ENCODE measurements around the gene CERS6. TPM values are rescaled to one million over a fixed set of nuclear protein-coding genes. Genes with fewer than 3 reads are reported as not detected.

CERS6 gene
- total RNA-seq, 1 donor from 2014 or later: 30.8 TPM

- H3K27me3 ChIP-seq (ENCODE audit: control insufficient read depth in 3 of 3, insufficient read depth in 3 of 3, low read length in 3 of 3): no peaks in the 10 kb centered on the region
- H3K36me3 ChIP-seq (ENCODE audit: control insufficient read depth in 3 of 3, insufficient read depth in 3 of 3, low read length in 3 of 3): no peaks in the 10 kb centered on the region
- peaks cover 29 to 43% (median 29%) of the 10 kb centered on the region in 3 donors for H3K4me1 ChIP-seq (ENCODE audit: control insufficient read depth in 3 of 3, insufficient read depth in 3 of 3, low read length in 3 of 3)
- H3K27ac ChIP-seq (ENCODE audit: low read depth, low read length): peak overlapping the region; percentile 21
- no peaks in the 10 kb centered on the region for H3K9me3 ChIP-seq (ENCODE audit: control insufficient read depth in 3 of 3, low read length in 3 of 3)
- no peak overlapping the region for H3K4me3 ChIP-seq (ENCODE audit: low read length in 3 of 3)
- peak overlapping the region in 2 of 3 donors; percentile 4 to 45 for H3K9ac ChIP-seq (ENCODE audit: low read depth in 1 of 3, low read length in 3 of 3)
These were observed 69.8 kb downstream of the CERS6 start for GRCh38 chr2:168525716-168526446.

GRCh38 chr2:168526641-168527040, 70.6 kb downstream of the CERS6 start:
- no peaks in the 10 kb centered on the region for H3K36me3 ChIP-seq (ENCODE audit: control insufficient read depth in 3 of 3, insufficient read depth in 3 of 3, low read length in 3 of 3)
- no peaks in the 10 kb centered on the region for H3K9me3 ChIP-seq (ENCODE audit: control insufficient read depth in 3 of 3, low read length in 3 of 3)
- H3K27me3 ChIP-seq (ENCODE audit: control insufficient read depth in 3 of 3, insufficient read depth in 3 of 3, low read length in 3 of 3): no peaks in the 10 kb centered on the region
- H3K9ac ChIP-seq (ENCODE audit: low read depth in 1 of 3, low read length in 3 of 3): peak overlapping the region in 2 of 3 donors; percentile 4 to 45
- peaks cover 24 to 37% (median 26%) of the 10 kb centered on the region in 3 donors for H3K4me1 ChIP-seq (ENCODE audit: control insufficient read depth in 3 of 3, insufficient read depth in 3 of 3, low read length in 3 of 3)
- H3K4me3 ChIP-seq (ENCODE audit: low read length in 3 of 3): no peak overlapping the region
- H3K27ac ChIP-seq (ENCODE audit: low read depth, low read length): peak overlapping the region; percentile 21

GRCh38 chr2:168528016-168528415, 71.9 kb downstream of the CERS6 start:
- Histone ChIP-seq H3K27ac (ENCODE audit: low read depth, low read length) (no peak overlapping the region), H3K4me1 (ENCODE audit: control insufficient read depth in 3 of 3, insufficient read depth in 3 of 3, low read length in 3 of 3) (peaks cover 24 to 35% (median 26%) of the 10 kb centered on the region in 3 donors), H3K27me3 (ENCODE audit: control insufficient read depth in 3 of 3, insufficient read depth in 3 of 3, low read length in 3 of 3) (no peaks in the 10 kb centered on the region), H3K9me3 (ENCODE audit: control insufficient read depth in 3 of 3, low read length in 3 of 3) (no peaks in the 10 kb centered on the region), H3K9ac (ENCODE audit: low read depth in 1 of 3, low read length in 3 of 3) (no peak overlapping the region), H3K4me3 (ENCODE audit: low read length in 3 of 3) (no peak overlapping the region), H3K36me3 (ENCODE audit: control insufficient read depth in 3 of 3, insufficient read depth in 3 of 3, low read length in 3 of 3) (no peaks in the 10 kb centered on the region)

- Histone ChIP-seq H3K9me3 (ENCODE audit: control insufficient read depth in 3 of 3, low read length in 3 of 3) (no peaks in the 10 kb centered on the region), H3K27ac (ENCODE audit: low read depth, low read length) (no peak overlapping the region), H3K27me3 (ENCODE audit: control insufficient read depth in 3 of 3, insufficient read depth in 3 of 3, low read length in 3 of 3) (no peaks in the 10 kb centered on the region), H3K4me1 (ENCODE audit: control insufficient read depth in 3 of 3, insufficient read depth in 3 of 3, low read length in 3 of 3) (peaks cover 24 to 31% (median 26%) of the 10 kb centered on the region in 3 donors), H3K4me3 (ENCODE audit: low read length in 3 of 3) (no peak overlapping the region), H3K36me3 (ENCODE audit: control insufficient read depth in 3 of 3, insufficient read depth in 3 of 3, low read length in 3 of 3) (no peaks in the 10 kb centered on the region), H3K9ac (ENCODE audit: low read depth in 1 of 3, low read length in 3 of 3) (no peak overlapping the region)
These were observed 72.4 kb downstream of the CERS6 start for GRCh38 chr2:168528469-168528868.

- H3K9ac ChIP-seq (ENCODE audit: low read depth in 1 of 3, low read length in 3 of 3): no peak overlapping the region
- peak overlapping the region; percentile 8 for H3K27ac ChIP-seq (ENCODE audit: low read depth, low read length)
- no peaks in the 10 kb centered on the region for H3K9me3 ChIP-seq (ENCODE audit: control insufficient read depth in 3 of 3, low read length in 3 of 3)
- no peaks in the 10 kb centered on the region for H3K27me3 ChIP-seq (ENCODE audit: control insufficient read depth in 3 of 3, insufficient read depth in 3 of 3, low read length in 3 of 3)
- H3K4me3 ChIP-seq (ENCODE audit: low read length in 3 of 3): no peak overlapping the region
- H3K36me3 ChIP-seq (ENCODE audit: control insufficient read depth in 3 of 3, insufficient read depth in 3 of 3, low read length in 3 of 3): no peaks in the 10 kb centered on the region
- H3K4me1 ChIP-seq (ENCODE audit: control insufficient read depth in 3 of 3, insufficient read depth in 3 of 3, low read length in 3 of 3): peaks cover 22 to 26% (median 23%) of the 10 kb centered on the region in 3 donors
These were observed 73.2 kb downstream of the CERS6 start for GRCh38 chr2:168529054-168529833.

- H3K36me3 ChIP-seq (ENCODE audit: control insufficient read depth in 3 of 3, insufficient read depth in 3 of 3, low read length in 3 of 3): no peaks in the 10 kb centered on the region
- peak overlapping the region; percentile 8 for H3K27ac ChIP-seq (ENCODE audit: low read depth, low read length)
- no peaks in the 10 kb centered on the region for H3K27me3 ChIP-seq (ENCODE audit: control insufficient read depth in 3 of 3, insufficient read depth in 3 of 3, low read length in 3 of 3)
- no peaks in the 10 kb centered on the region for H3K9me3 ChIP-seq (ENCODE audit: control insufficient read depth in 3 of 3, low read length in 3 of 3)
- no peak overlapping the region for H3K4me3 ChIP-seq (ENCODE audit: low read length in 3 of 3)
- H3K4me1 ChIP-seq (ENCODE audit: control insufficient read depth in 3 of 3, insufficient read depth in 3 of 3, low read length in 3 of 3): peaks cover 19 to 23% (median 20%) of the 10 kb centered on the region in 3 donors
- no peak overlapping the region for H3K9ac ChIP-seq (ENCODE audit: low read depth in 1 of 3, low read length in 3 of 3)
These were observed 74.0 kb downstream of the CERS6 start for GRCh38 chr2:168529900-168530561.

- no peak overlapping the region for H3K9ac ChIP-seq (ENCODE audit: low read depth in 1 of 3, low read length in 3 of 3)
- no peaks in the 10 kb centered on the region for H3K9me3 ChIP-seq (ENCODE audit: control insufficient read depth in 3 of 3, low read length in 3 of 3)
- no peaks in the 10 kb centered on the region for H3K36me3 ChIP-seq (ENCODE audit: control insufficient read depth in 3 of 3, insufficient read depth in 3 of 3, low read length in 3 of 3)
- H3K27me3 ChIP-seq (ENCODE audit: control insufficient read depth in 3 of 3, insufficient read depth in 3 of 3, low read length in 3 of 3): no peaks in the 10 kb centered on the region
- H3K4me1 ChIP-seq (ENCODE audit: control insufficient read depth in 3 of 3, insufficient read depth in 3 of 3, low read length in 3 of 3): peaks cover 16 to 17% (median 17%) of the 10 kb centered on the region in 3 donors
- H3K4me3 ChIP-seq (ENCODE audit: low read length in 3 of 3): no peak overlapping the region
- no peak overlapping the region for H3K27ac ChIP-seq (ENCODE audit: low read depth, low read length)
These were observed 75.0 kb downstream of the CERS6 start for GRCh38 chr2:168530982-168531622.

- H3K9me3 ChIP-seq (ENCODE audit: control insufficient read depth in 3 of 3, low read length in 3 of 3): no peaks in the 10 kb centered on the region
- H3K27me3 ChIP-seq (ENCODE audit: control insufficient read depth in 3 of 3, insufficient read depth in 3 of 3, low read length in 3 of 3): no peaks in the 10 kb centered on the region
- H3K36me3 ChIP-seq (ENCODE audit: control insufficient read depth in 3 of 3, insufficient read depth in 3 of 3, low read length in 3 of 3): no peaks in the 10 kb centered on the region
- peaks cover 2 to 4% (median 2%) of the 10 kb centered on the region in 3 donors for H3K4me1 ChIP-seq (ENCODE audit: control insufficient read depth in 3 of 3, insufficient read depth in 3 of 3, low read length in 3 of 3)
- no peak overlapping the region for H3K4me3 ChIP-seq (ENCODE audit: low read length in 3 of 3)
- H3K9ac ChIP-seq (ENCODE audit: low read depth in 1 of 3, low read length in 3 of 3): no peak overlapping the region
- no peak overlapping the region for H3K27ac ChIP-seq (ENCODE audit: low read depth, low read length)
These were observed 78.9 kb downstream of the CERS6 start for GRCh38 chr2:168534926-168535325.

GRCh38 chr2:168536925-168537466, 80.9 kb downstream of the CERS6 start:
- H3K27me3 ChIP-seq (ENCODE audit: control insufficient read depth in 3 of 3, insufficient read depth in 3 of 3, low read length in 3 of 3): no peaks in the 10 kb centered on the region
- H3K9ac ChIP-seq (ENCODE audit: low read depth in 1 of 3, low read length in 3 of 3): no peak overlapping the region
- no peak overlapping the region for H3K27ac ChIP-seq (ENCODE audit: low read depth, low read length)
- peaks cover 0 to 3% (median 0%) of the 10 kb centered on the region in 3 donors for H3K36me3 ChIP-seq (ENCODE audit: control insufficient read depth in 3 of 3, insufficient read depth in 3 of 3, low read length in 3 of 3)
- no peaks in the 10 kb centered on the region for H3K4me1 ChIP-seq (ENCODE audit: control insufficient read depth in 3 of 3, insufficient read depth in 3 of 3, low read length in 3 of 3)
- H3K4me3 ChIP-seq (ENCODE audit: low read length in 3 of 3): no peak overlapping the region
- peaks cover 0 to 3% (median 0%) of the 10 kb centered on the region in 3 donors for H3K9me3 ChIP-seq (ENCODE audit: control insufficient read depth in 3 of 3, low read length in 3 of 3)

Data from skeletal muscle tissue (tissue), 4 donors.